GM18861 (cell line): Measurements from ENCODE around the gene PHETA2.
"Not testable (repeated sequence)": the region's sequence is repeated elsewhere in the genome, so short reads cannot be mapped to it uniquely, and the experiment has no call there.

Experiments used
- ATAC-seq: cut with Tn5 transposase; IDR thresholded peaks from one replicate; pipeline ENCODE4 v1.9.1; 2021; ENCODE audit not compliant: unreplicated experiment

The PHETA2 gene

GRCh38 chr22:42069801-42070516 lies 4.1 kb upstream of the PHETA2 start:
- ATAC-seq, result no peak

GRCh38 chr22:42070517-42071422 lies 3.3 kb upstream of the PHETA2 start, which contains the start of gene NAGA:
NAGA (minus strand) TSS chr22:42070812; CDS start chr22:42070297, 515 bp downstream.
- ATAC-seq, result peak; percentile 80

GRCh38 chr22:42071508-42071907 lies 2.5 kb upstream of the PHETA2 start:
- ATAC-seq, result not testable (repeated sequence)

- ATAC-seq, result no peak
Measured at GRCh38 chr22:42072606-42073330, 1.3 kb upstream of the PHETA2 start.

GRCh38 chr22:42073621-42074041 lies 417 bp upstream of the PHETA2 start:
- no peak for ATAC-seq

GRCh38 chr22:42074846-42075676 lies 1.0 kb downstream of the PHETA2 start:
- ATAC-seq, result no peak

GRCh38 chr22:42076764-42077485 lies 2.9 kb downstream of the PHETA2 start:
- ATAC-seq, result no peak

- ATAC-seq, result no peak
Measured at GRCh38 chr22:42077486-42078125, 3.6 kb downstream of the PHETA2 start.

- peak; percentile 13 for ATAC-seq
Measured at GRCh38 chr22:42078469-42079318, 4.6 kb downstream of the PHETA2 start.

- ATAC-seq, result peak; percentile 74
Measured at GRCh38 chr22:42079319-42080251, 5.5 kb downstream of the PHETA2 start, which contains the start of gene SMDT1. SMDT1 (plus strand) TSS chr22:42079700; CDS start chr22:42079769, 69 bp downstream.

GRCh38 chr22:42080287-42080686 lies 6.2 kb downstream of the PHETA2 start:
- no peak for ATAC-seq

- ATAC-seq, result no peak
Measured at GRCh38 chr22:42083119-42083518, 9.1 kb downstream of the PHETA2 start.

GRCh38 chr22:42084874-42085273 lies 10.8 kb downstream of the PHETA2 start:
- no peak for ATAC-seq

GRCh38 chr22:42086051-42086450 lies 12.0 kb downstream of the PHETA2 start:
- ATAC-seq, result no peak

- peak; percentile 91 for ATAC-seq
Measured at GRCh38 chr22:42090596-42091454, 16.8 kb downstream of the PHETA2 start, which contains the start of gene NDUFA6. NDUFA6 (minus strand) TSS chr22:42090772; CDS start chr22:42090744, 28 bp downstream.

GRCh38 chr22:42091455-42091782 lies 17.4 kb downstream of the PHETA2 start:
- ATAC-seq, result no peak
